Smooth muscle cell of bladder (primary cell): ENCODE results near the gene RAP2B. TPM values are rescaled to one million over a fixed set of nuclear protein-coding genes. Genes with fewer than 3 reads are reported as not detected.

Source experiments
- total RNA-seq: library from RNA; depleted of rRNA; stranded (reverse); fragments of >200 nt; gene quantifications from 2 replicates; pipeline ENCODE4 v1.2.3, GENCODE V29; 2014

RAP2B gene
- total RNA-seq = 13.7 and 17.7 TPM in 2 replicates

DNA sequence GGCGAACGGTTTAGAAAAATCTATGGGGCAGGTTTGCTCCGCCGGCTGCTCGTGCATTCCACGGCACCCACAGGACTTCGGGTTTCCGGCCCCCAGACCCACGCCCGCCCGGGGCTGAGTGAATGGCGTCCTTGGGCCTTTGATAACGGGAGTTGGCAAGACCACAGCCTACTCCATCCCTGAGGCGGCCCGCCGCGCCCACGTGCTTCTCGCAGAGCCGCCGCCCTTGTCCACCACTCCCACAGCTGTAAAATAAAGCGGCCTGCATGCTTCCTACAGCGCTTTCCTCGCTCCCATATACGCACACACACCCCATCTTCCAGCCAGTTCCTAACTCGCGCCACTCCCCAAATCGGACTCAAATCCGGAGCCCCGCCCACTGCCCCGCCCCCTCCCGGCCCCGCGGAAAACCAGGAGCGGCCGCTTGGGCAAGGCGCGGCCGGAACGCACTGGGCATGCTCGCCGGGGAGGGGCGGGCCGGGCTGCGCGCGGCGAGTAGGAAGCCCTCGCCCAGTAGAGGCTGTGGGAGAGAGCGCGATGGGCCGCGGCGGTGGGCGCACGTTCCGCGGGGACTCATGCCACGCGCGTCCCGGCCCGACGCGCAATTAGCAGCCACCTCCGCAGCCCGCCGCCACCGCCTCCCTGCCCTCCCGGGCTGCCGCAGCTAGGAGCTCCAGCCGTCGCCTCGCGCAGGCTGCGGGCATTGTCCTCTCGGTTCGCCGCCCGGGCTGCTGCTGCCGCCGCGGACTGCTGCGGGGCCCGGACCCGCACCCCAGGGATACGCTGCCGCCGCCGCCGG, at the start of gene RAP2B:
RAP2B (plus strand) TSS at position 513 of the 799 bp plus-strand sequence. CDS start 468 bp downstream, outside the sequence.

